Fibroblast of pulmonary artery (primary cell): ENCODE data around the gene FJX1.
A peak's percentile ranks its signal among the peaks of the same experiment; 100 is the strongest.
"Not testable (repeated sequence)": the region's sequence is repeated elsewhere in the genome, so short reads cannot be mapped to it uniquely, and the experiment has no call there.

Experiments used
- DNase-seq: peaks from one replicate; pipeline ENCODE4 v3.0.0-alpha.2; 2010; ENCODE audit warnings: low read depth
- H3K4me3 ChIP-seq: replicated peaks from 2 replicates; pipeline ENCODE4 v1.5.1; 2011; ENCODE audit warnings: low read depth, mild to moderate bottlenecking, control low read depth, low read length, moderate library complexity
- TF ChIP-seq, protein P1 (sequence below): IDR thresholded peaks from 2 replicates; pipeline ENCODE4 v1.5.1; 2011; ENCODE audit warnings: mild to moderate bottlenecking, control low read depth, low read length, inconsistent platforms; ENCODE audit errors: missing control alignments

Gene FJX1

DNA sequence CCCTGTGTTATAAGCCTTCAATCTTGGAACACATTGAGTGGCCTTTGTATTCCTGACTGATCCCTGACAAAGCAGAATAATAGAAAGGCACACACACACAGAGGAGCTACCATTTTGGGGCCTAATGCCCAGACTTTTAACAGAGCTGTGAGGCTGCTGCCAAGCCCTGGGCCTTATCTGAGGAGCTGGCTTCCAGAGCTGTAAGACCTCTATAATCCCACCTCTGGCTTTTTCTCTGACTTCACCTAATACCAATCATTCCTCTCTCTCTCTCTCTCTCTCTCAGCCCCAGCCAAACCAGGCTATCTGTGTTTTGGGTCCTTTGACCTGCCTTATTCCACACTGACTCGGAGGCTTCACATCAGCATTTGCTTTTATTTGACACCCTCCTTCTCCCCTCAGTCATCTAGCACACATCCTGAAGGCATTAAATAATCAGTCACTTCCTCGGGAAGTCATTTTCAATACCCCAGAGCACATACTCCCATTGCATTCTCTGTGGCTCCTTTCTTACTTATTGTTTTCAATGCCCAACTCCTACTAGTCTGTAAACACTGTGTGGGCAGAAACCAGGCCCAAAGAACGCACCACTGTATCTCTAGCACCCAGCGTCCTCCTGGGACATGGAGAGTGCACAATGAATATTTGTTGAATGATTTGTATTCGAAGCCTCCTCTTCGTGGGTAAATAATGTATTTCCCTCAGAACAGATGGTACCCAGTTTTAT lies 23.1 kb downstream of the FJX1 start:
- DNase-seq, result peak; percentile 29
- TF ChIP-seq, protein P1, sequence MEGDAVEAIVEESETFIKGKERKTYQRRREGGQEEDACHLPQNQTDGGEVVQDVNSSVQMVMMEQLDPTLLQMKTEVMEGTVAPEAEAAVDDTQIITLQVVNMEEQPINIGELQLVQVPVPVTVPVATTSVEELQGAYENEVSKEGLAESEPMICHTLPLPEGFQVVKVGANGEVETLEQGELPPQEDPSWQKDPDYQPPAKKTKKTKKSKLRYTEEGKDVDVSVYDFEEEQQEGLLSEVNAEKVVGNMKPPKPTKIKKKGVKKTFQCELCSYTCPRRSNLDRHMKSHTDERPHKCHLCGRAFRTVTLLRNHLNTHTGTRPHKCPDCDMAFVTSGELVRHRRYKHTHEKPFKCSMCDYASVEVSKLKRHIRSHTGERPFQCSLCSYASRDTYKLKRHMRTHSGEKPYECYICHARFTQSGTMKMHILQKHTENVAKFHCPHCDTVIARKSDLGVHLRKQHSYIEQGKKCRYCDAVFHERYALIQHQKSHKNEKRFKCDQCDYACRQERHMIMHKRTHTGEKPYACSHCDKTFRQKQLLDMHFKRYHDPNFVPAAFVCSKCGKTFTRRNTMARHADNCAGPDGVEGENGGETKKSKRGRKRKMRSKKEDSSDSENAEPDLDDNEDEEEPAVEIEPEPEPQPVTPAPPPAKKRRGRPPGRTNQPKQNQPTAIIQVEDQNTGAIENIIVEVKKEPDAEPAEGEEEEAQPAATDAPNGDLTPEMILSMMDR, result no peak
- H3K4me3 ChIP-seq, result no peak overlapping the region

DNA sequence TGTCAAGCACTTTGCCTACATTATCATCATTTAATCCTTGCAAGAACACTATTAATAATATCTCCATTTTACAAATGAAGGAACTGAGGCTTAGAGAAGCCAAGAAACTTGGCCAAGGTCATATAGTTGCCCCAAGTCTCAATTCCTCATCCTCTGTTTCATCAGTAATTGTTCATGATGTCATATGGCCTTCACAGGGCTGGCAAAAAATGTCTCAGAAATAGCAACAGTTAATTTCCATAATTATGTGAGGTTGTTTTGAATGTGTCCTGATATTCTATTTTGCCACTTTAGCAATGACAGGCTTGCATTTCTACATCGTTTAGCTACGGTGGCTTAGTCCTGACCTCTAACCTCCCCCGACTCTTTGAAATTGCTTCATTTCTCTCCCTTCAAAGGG lies 23.7 kb downstream of the FJX1 start:
- H3K4me3 ChIP-seq, result no peak overlapping the region
- DNase-seq, result no peak
- TF ChIP-seq, protein P1, result no peak

DNA sequence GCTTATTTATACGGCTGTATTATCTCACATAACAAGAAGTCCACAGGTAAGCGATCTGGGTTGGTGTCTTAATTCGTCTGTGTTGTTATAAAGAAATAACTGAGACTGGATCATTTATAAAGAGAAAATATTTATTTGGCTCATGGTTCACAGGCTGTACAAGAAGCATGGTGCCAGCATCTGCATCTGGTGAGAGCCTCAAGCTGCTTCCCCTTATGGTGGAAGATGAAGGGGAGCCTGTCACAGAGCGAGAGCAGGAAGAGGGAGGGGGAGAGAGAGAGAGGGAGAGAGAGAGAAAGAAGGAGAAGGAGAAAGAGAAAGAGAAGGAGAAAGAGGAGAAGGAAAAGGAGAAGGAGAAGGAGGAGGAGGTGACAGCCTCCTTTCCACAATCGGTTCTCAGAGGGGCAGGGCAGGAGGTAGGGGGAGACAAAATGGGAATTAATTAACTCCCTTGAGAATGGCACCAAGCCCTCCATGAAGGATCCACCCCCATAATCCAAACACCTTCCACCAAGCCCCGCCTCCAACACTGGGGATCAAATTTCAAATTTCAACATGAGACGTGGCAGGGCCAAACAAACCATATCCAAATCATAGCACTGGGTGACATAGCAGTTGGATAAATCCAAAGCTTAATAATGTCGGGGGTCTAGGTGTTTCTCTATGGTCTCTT lies 29.3 kb downstream of the FJX1 start:
- H3K4me3 ChIP-seq, result no peak overlapping the region
- DNase-seq, result no peak
- TF ChIP-seq, protein P1, result no peak

DNA sequence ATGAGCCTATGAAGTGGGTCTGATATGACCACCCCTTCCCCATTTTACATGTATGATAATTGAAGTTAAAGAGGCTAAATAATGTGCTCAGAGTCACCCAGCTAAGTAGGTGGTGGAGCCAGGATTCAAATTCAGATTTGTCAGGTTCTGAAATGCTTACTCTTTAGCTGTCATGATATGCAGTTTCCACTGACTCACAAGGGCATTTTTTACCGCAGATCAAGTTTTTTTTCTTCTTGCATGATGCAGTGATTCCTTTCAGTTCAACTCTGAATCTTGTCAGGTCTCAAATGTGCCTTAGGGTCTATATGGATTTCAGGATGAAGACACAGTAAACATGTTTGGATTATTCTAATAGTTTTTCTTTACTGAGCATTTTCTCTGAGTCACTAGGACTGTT lies 31.7 kb downstream of the FJX1 start:
- H3K4me3 ChIP-seq, result no peak overlapping the region
- DNase-seq, result peak; percentile 34
- TF ChIP-seq, protein P1, result no peak

DNA sequence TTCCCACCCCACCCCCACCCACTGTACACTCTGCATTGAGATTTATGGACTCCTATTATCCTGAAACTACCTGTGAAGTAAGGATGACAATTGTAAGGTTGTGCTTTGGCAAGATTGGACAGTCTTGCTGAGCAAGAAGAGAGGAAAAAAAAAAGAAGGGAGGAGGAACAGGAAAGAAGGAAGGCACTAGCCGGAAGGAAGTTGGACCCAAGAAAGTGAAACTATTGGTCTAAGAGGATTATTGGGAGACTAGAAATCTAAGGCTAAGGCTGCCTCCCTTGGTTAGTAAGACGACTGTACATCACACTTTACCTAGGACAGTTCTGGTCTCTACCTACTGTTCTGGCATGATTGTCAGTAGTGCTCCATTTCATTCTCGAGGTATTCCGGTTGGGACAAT lies 32.2 kb downstream of the FJX1 start:
- no peak overlapping the region for H3K4me3 ChIP-seq
- TF ChIP-seq, protein P1, result no peak
- DNase-seq, result no peak

DNA sequence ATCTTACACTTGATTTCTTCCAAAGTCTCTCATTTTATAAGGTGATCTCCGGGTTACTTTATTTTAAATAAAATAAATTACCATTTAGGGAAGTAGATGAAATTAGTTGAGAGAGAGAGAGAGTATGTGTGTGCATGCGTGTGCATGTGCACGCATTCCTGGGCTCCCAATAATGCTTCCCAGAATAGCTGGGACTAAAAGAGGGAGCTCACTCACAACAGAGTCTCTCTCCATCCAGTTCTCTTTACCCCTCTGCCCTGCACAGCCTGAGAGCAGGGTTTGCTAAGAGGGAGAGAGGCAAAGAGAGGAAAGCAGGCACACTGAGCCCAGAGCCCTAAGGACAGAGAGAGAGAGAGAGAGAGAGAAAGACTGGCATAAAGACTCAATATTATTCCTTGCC lies 33.0 kb downstream of the FJX1 start:
- H3K4me3 ChIP-seq, result no peak overlapping the region
- DNase-seq, result no peak
- TF ChIP-seq, protein P1, result no peak

DNA sequence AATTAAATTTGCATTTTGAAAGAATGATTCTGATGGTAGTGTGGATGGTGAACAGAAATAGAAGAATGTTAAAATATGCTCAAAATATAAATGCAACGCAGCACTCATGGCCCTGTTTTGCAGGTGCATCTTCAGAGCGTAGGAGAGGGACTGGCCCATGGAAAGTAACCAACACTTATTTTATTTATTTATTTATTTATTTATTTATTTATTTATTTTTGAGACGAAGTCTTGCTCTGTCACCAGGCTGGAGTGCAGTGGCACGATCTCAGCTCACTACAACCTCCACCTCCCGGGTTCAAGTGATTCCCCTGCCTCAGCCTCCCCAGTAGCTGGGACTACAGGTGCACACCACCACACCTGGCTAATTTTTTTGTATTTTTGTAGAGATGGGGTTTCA lies 34.5 kb downstream of the FJX1 start:
- not testable (repeated sequence) for H3K4me3 ChIP-seq, DNase-seq
